NCI-H446 (cell line): Measurements from ENCODE around the gene SMIM3.
A peak's percentile ranks its signal among the peaks of the same experiment; 100 is the strongest.
"Not testable (repeated sequence)": the region's sequence is repeated elsewhere in the genome, so short reads cannot be mapped to it uniquely, and the experiment has no call there.

Source experiments
- DNase-seq, 2 experiments: peaks; one replicate each; lab custom pipeline; 2025; lab: John Stamatoyannopoulos, UW

Gene SMIM3, protein sequence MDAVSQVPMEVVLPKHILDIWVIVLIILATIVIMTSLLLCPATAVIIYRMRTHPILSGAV

GRCh38 chr5:150778517-150779396, at the start of gene SMIM3:
TSS of gene SMIM3 (plus strand) at chr5:150778757. CDS start at chr5:150795441, 16,684 bp downstream.
- peak in 1 of 2 experiments; percentile 39 for DNase-seq

DNA sequence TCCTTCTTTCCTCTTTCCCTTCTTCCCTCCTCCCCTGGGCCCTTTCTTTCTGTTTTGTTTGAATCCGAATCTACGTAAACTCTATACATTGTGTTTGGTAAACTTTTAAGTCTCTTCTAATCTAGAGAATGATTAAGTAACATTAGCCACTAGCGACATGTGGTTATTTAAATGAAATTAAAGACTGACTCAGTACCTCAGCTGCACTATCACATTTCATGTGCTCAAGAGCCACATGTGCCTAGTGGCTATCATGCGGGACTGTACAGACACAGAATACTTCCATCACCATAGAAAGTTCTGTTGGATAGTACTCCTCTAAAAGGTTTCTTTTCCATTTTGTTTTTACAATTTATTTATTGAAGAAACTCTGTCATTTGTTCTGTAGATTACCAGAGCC, 48.7 kb upstream of the SMIM3 start:
- DNase-seq: no peak

DNA sequence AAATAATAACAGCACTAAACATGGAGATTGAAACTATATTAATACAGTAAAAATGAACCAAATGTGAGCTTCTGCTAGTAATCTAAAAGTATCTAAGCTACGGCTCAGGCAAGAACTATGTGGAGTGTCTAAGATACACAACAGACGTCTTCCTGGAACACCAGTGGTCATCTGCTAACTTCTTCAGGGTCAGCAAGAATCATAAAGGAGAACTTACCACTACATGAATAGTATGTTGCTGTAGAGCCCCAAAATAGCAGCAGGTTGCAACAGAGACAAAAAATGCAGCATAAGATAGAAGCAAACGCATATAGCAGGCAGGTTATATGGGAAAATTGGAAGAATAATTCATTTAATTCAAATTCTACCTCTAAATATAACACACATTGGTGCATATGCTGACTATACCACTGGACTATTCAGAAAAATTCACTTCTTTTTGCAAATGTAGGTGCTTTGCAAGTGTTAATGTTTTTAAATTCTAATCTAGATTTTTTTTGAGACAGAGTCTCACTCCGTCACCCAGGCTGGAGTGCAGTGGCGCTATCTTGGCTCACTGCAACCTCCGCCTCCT, 46.8 kb upstream of the SMIM3 start:
- DNase-seq: no peak

- no peak for DNase-seq
Observed at GRCh38 chr5:150734579-150735384, 43.8 kb upstream of the SMIM3 start.

- DNase-seq: no peak
Observed at GRCh38 chr5:150738862-150739261, 39.7 kb upstream of the SMIM3 start.

DNA sequence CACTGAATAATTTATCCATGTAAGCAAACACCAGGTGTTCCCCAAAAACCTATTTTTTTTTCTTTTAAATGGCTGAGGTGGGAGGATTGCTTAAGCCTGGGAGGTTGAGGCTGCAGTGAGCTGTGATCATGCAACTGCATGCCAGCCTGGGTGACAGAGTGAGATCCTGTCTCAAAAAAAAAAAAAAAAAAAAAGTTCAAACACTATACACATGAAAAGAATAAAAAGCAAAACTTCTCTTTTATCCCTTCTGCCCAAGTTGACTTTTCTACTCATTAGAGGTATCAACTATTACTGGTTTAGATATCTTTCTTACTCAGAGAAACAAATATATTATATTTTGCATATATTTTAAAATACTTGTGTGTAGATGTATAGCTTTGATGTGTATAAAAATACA, 37.6 kb upstream of the SMIM3 start:
- no peak for DNase-seq

DNA sequence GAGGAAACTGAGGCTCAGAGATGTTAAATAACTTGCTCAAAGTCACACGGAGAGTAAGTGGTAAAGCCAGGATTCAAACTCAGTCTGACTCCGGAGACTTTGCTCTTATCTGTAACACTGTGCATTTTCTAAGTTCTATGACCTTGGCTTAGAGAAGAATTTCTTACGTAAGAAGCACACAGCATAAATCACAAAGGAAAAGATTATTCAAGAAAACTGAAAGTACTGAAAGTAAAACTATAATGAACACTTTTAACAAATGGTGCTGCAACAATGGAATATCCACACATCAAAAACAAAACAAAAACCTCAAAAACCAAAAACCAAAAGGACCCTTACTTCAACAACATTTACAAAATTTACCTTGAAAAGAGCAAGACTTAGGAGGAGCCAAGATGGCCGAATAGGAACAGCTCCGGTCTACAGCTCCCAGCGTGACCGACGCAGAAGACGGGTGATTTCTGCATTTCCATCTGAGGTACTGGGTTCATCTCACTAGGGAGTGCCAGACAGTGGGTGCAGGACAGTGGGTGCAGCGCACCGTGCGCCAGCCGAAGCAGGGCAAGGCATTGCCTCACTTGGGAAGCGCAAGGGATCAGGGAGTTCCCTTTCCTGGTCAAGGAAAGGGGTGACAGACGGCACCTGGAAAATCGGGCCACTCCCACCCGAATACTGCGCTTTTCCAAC, 36.0 kb upstream of the SMIM3 start:
- not testable (repeated sequence) for DNase-seq

DNA sequence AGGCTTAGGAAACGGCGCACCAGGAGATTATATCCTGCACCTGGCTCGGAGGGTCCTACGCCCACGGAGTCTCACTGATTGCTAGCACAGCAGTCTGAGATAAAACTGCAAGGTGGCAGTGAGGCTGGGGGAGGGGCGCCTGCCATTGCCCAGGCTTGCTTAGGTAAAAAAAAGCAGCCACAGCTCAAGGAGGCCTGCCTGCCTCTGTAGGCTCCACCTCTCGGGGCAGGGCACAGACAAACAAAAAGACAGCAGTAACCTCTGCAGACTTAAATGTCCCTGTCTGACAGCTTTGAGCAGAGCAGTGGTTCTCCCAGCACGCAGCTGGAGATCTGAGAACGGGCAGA, 35.4 kb upstream of the SMIM3 start:
- DNase-seq: not testable (repeated sequence)

DNA sequence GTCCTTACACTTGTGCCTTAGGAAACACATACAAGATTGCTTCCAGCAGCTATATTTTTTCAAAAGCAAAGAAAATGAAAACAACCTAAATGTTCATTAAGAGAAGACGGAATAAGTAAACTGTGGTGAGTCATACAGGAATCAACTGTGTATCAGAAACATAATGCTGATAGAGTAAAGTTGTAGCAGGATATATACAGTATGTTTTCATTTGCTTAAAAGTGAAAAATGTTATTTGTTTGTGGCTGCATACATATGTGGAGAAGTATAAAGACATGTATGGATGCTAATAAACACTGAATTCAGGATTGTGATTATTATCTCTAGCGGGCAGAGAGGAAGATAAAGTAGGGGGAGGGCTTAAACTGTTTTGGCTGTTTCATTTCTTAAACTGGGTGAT, 28.1 kb upstream of the SMIM3 start:
- DNase-seq: no peak

GRCh38 chr5:150751096-150751891, 27.3 kb upstream of the SMIM3 start:
- no peak for DNase-seq

DNA sequence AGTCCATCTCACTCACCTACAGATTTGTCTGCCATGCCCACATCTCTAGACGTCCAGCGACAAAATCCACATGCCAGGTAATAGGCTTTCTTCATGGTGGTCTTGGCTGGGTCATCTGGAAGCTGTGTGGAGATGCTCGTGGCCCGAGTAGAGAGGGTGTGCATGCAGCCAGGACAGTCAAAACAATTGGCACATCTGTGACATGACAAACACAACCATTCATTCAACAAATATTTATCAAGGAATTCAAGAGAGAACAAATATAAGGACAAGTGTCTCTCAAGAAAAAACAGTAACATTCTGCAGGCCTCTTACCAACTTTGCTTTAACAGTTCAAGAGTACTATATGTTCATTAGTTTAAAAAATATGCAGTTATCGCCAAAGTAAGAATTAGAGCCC, 25.1 kb upstream of the SMIM3 start:
- no peak for DNase-seq

DNA sequence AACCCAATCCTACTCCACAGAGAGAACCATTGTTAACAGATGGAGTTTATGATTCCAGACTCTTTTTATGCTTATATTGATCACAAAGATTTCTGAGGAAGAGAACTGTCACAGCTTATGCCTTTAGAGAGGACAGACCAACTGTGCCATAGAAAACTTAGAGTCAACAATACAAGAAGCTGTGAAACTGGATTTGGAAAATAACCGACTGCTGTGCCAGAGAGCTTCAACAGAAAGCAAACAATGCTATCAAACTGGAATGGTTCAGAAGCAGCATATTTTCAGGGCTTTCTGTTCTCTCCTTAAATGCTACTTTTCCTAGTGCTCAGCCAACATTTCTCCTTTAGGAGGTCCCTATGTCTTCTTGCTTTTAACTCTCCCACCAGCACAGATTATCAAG, 24.7 kb upstream of the SMIM3 start:
- DNase-seq: no peak

DNA sequence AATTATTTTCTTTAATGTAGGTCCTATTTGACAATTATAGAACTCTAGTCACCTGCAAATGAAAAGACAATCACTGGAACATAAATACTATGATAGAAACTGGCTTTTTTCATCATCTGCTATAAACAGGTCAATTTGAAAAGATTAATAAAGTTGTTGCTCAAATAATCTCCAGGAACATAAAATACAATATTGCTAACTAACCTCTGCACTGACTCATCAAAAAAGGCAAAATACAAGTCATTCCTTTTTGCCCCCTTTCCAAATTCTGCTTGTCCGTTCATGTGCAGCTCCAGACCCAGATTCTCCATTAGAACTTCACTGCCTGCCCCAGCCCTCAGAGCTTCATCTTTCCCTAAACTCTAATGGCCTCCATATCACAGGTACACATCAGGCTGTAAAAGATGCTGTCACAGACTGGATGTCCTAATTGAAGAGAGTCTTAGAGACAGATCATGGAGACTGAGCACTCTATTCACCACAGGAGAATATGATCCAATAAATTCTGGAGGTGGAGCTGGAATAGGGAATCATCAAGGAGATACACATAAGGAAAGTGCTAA, 21.4 kb upstream of the SMIM3 start:
- DNase-seq: no peak

DNA sequence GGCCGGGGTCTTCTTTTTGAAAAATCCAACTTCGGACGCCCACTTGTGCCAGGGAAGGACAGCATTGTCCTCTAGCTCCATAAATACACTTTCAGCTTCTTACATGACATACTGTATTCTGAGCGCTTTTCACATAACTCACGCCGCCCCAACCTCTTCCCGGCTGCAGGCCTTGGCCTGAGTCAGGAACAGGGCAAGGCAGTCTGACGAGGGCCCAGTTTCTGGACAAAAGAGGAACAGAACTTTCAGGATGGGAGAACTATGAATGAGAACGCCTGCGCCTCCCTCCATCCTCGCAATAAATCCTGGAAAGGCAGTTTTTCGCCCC, 20.4 kb upstream of the SMIM3 start:
- DNase-seq: no peak

GRCh38 chr5:150758531-150759333, 19.8 kb upstream of the SMIM3 start, which contains the start of gene DCTN4:
TSS of gene DCTN4 (minus strand) at chr5:150759017. CDS start at chr5:150758993, 24 bp downstream.
- peak; percentile 91 to 96 for DNase-seq

DNA sequence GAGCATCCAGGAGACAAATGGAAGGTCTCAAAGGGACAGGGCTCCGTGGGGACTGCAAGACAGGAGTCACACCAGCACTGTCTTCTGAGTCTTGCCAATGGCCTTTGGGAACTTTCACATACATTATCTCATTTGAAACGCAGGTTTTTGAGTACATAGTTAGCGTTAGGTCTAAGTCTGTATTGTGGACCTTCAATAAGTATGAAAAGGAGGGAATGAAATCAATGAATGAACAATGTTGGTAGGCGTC, 19.3 kb upstream of the SMIM3 start:
- no peak for DNase-seq

DNA sequence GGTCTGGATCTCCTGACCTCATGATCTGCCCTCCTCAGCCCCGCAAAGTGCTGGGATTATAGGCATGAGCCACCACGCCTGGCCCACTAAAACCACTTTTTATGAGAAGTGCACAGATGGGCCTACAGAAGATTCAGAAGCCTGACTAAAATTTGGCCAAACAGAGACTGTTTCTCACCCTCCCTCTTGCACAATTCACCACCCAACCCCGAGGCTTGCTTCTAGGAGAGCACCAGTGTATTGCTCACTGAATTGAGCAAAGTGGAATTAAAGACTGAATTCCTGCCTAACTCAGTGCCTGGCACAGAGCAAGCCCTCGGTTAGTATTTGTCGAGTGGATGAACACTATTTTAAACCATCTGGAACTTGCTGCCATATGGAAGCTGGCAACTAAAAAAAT, 16.3 kb upstream of the SMIM3 start:
- no peak for DNase-seq

DNA sequence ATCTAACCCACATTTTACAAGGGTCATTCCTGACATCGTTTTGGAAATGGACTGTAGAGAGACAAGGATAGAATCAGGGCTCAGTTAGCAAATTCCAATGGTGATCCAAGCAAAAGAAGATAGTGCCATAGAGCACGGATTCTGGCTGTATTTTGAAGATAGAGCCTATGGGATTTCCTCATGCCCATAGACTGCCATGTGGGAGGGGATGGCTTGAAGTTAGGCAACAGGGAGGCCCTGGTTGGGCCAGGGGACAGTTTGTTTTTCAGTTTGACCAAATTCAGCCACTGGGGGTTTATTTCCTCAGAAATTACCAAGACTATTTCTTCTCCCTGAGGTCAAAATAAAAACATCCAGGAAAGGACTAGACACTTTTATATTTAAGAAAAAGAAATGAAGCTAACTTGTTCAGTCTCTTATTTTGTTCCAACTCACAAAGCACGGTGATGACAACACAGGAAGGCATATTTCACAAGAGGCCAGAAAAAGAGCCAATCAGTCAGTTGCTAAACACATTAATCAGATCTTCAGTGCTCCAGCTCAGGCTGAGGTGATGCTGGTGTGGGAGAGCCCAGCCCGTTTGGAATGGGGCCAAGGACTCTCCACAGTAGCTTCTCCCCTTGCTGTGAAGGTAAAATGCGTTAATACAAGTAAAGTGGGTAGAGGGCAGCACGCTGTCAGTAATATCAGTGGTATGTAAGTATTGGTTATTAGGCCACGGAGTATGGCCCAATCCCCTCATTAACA, 15.4 kb upstream of the SMIM3 start:
- no peak for DNase-seq

DNA sequence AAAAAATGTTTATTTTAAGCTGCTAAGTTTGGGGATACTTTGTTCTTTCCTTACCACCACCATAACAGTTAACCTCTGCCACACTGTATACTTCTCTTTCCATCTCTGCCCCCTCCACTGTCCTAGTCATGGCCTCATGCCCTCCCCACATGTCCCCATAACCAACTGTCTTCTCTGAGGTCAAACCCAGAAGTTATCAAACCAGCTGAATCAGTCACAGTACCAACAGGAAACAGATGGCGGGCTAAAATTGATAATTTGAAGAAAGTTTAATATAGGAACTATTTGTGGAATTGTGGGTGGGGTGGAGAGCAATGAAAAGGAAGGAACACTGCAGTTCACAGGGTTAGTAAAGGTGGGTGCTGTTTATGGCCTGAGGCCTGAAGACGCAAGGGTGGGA, 14.0 kb upstream of the SMIM3 start:
- no peak for DNase-seq
